ENCODE data around the gene LLGL1.

The LLGL1 gene

GRCh38 chr17:18278867-18279266 is 53.4 kb downstream of the LLGL1 start:
- no peak for DNase-seq

- DNase-seq, result peak; percentile 49
These were observed 54.8 kb downstream of the LLGL1 start for GRCh38 chr17:18280249-18280648.

DNA sequence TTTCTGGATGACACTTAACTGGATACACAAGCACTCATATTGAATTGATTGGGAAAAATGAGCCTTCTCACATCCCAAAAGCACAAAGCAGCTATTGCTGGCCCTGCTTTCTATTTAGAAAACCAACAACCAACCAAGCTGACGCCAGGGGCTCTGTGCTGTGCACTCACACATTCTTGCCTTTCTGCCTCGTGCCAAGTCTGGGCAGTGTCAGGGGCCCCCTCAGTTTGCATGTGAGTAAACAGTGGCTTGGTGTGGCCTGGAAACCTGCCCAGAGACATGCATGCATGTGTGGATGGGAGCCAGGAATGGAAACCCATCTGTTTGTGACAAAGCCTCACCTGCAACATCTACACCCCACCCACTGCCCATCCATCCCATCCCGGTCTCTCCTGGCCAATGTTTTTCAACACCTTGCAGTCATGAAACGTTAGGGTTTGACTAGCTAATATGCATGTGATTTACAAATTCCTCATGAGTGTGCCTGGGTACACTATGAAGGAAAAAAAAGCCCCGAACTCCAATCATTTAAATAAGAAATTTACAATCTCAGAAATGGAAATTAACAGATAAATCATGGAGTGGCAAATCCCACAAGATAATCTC is 55.4 kb downstream of the LLGL1 start:
- peak; percentile 72 for DNase-seq

DNA sequence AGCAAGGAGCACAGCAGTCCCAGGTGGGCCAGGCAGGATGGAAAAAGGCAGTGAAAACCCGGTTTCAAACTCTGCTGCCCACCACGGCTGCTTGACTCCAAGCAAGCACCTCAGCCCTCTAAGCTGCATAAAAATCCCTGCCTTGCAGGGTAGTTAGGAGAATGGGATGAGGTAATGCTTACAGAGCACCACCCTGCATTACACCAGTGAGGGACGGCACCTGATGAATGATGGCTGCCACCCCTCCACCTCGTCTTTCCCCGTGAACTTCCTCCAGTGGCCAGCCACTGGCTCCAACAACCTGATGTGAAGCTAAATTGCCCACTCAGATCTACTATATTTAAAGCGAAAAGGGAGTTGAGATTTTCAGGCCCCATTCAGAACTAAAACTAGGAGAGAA is 56.4 kb downstream of the LLGL1 start:
- DNase-seq, result no peak

DNA sequence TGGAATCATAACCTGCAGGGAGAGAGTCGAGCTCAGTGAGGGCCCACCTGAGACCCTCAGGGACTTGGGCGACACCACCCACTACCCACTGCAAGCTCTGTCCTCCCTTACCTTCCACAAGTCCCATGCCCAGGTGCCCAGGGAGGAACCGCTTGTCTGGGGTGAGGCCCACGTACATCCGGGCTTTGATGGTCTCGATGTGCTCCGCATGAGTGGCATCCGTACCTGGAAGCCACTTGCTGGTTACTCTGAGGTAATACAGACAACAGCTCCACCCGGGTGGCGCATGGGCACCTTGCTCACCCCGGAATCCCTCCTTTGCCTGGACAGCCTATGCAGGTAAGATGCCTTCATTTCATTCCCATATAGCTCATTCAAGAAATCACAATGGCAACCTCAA is 59.9 kb downstream of the LLGL1 start:
- DNase-seq, result no peak

DNA sequence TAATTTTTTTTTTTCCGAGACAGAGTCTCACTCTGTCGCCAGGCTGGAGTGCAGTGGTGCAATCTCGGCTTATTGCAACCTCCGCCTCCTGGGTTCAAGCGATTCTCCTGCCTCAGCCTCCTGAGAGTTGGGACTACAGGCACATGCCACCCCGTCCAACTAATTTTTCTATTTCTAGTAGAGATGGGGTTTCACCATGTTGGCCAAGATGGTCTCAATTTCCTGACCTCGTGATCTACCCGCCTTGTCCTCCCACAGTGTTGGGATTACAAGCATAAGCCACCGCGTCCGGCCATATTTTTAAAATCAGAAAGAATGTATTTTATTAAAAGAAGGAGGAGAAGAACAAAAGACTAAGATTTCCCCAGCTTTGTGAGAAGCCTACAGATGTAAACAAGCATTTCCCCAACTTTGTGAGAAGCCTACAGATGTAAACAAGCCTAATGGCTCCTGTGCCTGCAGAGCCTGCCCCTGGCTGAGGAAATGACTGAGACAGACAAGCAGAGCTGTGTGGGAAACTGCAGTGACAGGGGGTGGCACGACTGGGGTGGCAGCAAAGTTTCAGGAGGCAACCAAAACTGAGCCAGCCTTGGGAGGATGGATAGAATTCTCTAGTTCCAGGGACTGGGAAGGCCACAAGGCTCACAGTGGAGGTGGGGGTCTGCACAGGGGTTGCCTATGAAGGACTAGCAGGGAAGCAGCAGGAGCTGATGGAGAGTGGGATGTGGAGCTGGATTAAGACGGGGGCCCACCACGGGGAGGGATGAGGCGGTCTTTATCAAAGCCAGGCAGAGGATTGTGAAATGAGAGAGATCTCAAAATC is 66.5 kb downstream of the LLGL1 start:
- DNase-seq, result no peak
